ENCODE measurements around the gene RERG. TPM values are rescaled to one million over a fixed set of nuclear protein-coding genes. Genes with fewer than 3 reads are reported as not detected.

The RERG gene
- total and polyA plus RNA-seq, 2 experiments from 2014 or later, result 1.1 to 1.5 TPM

DNA sequence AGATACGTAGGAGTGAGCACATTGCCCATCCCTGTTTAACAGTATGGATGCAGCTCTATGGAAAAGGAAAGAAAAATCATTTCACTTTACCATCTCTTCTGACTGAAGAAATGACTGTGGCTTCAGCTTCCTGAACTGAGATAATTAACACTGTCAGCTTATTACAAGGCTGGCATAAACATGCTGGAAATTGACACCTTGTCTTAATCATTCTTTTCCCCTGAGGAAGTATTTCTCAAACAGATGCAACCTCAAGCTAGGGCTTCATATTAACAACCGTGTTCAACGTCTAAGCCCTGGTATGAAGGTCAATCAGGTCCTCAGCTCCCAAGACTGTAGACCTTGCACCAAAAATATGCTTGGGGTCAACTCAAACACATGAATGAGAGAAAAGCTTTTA lies 25.0 kb downstream of the RERG start:
- H3K36me3 ChIP-seq (ENCODE audit: insufficient read depth), result no peaks in the 10 kb centered on the region
- no peak overlapping the region for H3K4me3 ChIP-seq
- no peaks in the 10 kb centered on the region for H3K27me3 ChIP-seq (ENCODE audit: insufficient read depth)
- no peak overlapping the region for H3K27ac ChIP-seq (ENCODE audit: low read depth)
- no peaks in the 10 kb centered on the region for H3K4me1 Mint-ChIP-seq
- no peak overlapping the region for H3K4me2 ChIP-seq
- no peaks in the 10 kb centered on the region for H3K36me3 Mint-ChIP-seq (ENCODE audit: low read depth)
- H3K79me2 ChIP-seq (replicated peaks; ENCODE audit: insufficient read depth), result no peaks in the 10 kb centered on the region
- no peaks in the 10 kb centered on the region; the same call in 2 of the 3 replicates for H3K9me3 Mint-ChIP-seq
- ATAC-seq (no peak), DNase-seq (ENCODE audit: low spot score) (no peak)
- no peak overlapping the region for H3K4me3 Mint-ChIP-seq
- H2AFZ ChIP-seq, result no peak overlapping the region
- H3K27me3 Mint-ChIP-seq (ENCODE audit: insufficient read depth, low read depth, poor library complexity), result no peaks in the 10 kb centered on the region
- H3F3A ChIP-seq (replicated peaks; ENCODE audit: low read depth), result no peaks in the 10 kb centered on the region
- TF ChIP-seq, protein P1, sequence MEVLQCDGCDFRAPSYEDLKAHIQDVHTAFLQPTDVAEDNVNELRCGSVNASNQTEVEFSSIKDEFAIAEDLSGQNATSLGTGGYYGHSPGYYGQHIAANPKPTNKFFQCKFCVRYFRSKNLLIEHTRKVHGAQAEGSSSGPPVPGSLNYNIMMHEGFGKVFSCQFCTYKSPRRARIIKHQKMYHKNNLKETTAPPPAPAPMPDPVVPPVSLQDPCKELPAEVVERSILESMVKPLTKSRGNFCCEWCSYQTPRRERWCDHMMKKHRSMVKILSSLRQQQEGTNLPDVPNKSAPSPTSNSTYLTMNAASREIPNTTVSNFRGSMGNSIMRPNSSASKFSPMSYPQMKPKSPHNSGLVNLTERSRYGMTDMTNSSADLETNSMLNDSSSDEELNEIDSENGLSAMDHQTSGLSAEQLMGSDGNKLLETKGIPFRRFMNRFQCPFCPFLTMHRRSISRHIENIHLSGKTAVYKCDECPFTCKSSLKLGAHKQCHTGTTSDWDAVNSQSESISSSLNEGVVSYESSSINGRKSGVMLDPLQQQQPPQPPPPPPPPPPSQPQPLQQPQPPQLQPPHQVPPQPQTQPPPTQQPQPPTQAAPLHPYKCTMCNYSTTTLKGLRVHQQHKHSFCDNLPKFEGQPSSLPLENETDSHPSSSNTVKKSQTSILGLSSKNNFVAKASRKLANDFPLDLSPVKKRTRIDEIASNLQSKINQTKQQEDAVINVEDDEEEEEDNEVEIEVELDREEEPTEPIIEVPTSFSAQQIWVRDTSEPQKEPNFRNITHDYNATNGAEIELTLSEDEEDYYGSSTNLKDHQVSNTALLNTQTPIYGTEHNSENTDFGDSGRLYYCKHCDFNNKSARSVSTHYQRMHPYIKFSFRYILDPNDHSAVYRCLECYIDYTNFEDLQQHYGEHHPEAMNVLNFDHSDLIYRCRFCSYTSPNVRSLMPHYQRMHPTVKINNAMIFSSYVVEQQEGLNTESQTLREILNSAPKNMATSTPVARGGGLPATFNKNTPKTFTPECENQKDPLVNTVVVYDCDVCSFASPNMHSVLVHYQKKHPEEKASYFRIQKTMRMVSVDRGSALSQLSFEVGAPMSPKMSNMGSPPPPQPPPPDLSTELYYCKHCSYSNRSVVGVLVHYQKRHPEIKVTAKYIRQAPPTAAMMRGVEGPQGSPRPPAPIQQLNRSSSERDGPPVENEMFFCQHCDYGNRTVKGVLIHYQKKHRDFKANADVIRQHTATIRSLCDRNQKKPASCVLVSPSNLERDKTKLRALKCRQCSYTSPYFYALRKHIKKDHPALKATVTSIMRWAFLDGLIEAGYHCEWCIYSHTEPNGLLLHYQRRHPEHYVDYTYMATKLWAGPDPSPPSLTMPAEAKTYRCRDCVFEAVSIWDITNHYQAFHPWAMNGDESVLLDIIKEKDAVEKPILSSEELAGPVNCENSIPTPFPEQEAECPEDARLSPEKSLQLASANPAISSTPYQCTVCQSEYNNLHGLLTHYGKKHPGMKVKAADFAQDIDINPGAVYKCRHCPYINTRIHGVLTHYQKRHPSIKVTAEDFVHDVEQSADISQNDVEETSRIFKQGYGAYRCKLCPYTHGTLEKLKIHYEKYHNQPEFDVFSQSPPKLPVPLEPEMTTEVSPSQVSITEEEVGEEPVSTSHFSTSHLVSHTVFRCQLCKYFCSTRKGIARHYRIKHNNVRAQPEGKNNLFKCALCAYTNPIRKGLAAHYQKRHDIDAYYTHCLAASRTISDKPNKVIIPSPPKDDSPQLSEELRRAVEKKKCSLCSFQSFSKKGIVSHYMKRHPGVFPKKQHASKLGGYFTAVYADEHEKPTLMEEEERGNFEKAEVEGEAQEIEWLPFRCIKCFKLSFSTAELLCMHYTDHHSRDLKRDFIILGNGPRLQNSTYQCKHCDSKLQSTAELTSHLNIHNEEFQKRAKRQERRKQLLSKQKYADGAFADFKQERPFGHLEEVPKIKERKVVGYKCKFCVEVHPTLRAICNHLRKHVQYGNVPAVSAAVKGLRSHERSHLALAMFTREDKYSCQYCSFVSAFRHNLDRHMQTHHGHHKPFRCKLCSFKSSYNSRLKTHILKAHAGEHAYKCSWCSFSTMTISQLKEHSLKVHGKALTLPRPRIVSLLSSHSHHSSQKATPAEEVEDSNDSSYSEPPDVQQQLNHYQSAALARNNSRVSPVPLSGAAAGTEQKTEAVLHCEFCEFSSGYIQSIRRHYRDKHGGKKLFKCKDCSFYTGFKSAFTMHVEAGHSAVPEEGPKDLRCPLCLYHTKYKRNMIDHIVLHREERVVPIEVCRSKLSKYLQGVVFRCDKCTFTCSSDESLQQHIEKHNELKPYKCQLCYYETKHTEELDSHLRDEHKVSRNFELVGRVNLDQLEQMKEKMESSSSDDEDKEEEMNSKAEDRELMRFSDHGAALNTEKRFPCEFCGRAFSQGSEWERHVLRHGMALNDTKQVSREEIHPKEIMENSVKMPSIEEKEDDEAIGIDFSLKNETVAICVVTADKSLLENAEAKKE (CRISPR knock-in tag; IDR thresholded peaks at IDR 0.05), result no peak
- TF ChIP-seq EZH2phosphoT487 (IDR thresholded peaks at IDR 0.05; ENCODE audit: unreplicated experiment) (no peak), NANOG (IDR thresholded peaks at IDR 0.05; ENCODE audit: borderline replicate concordance) (no peak), EZH2 (IDR thresholded peaks at IDR 0.05; ENCODE audit: low read depth, unreplicated experiment) (no peak)
- H4K20me1 ChIP-seq (replicated peaks; ENCODE audit: insufficient read depth), result no peaks in the 10 kb centered on the region
- no peaks in the 10 kb centered on the region for H3K4me1 ChIP-seq (ENCODE audit: insufficient read depth)
- H3K27ac Mint-ChIP-seq, result no peak overlapping the region
- H3K9me2 ChIP-seq (ENCODE audit: insufficient read depth), result peaks cover 9% of the 10 kb centered on the region

DNA sequence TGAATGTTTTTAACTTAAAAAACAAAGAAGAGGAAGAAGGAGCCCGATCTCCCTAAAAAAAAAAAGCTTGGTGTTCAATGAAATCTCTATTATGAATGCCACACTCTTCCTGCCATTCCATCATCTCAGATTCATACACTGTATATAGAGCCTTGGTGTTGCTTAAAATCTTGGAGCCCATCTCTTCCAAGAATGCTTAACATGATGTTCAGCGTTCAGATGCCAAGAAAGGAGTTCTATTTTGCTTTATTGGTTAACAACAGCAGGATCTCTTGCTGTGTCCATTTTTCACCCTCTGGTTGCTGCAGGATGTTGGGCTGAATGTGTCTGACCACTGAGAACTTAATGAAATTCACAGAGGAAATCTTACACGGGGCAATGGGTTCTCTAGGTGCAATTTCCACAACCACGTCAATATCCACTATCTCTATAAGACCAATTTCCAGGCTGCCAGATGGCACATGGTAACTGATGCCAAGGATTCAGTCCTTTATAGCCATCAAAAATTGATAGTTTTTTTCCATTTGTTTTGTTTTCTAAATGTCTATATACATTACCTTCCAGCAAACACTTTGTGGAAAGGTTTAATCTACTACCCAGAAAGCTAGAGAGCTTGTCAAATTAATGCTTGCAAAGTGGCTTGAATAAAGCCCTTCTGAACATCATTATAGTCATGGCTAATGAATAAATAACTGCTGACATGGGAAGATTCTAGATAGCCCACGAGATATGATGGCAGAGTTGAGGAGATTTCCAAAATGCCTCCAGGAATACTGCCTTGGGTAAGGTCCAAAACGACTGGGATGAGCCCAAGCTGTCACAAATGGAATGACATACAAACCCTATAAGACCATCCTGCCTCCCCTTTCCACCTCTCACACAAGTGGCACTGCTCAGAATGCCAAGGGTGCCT lies 26.5 kb downstream of the RERG start:
- H3K4me3 Mint-ChIP-seq, result no peak overlapping the region
- no peaks in the 10 kb centered on the region for H3K4me1 Mint-ChIP-seq
- no peaks in the 10 kb centered on the region; the same call in 2 of the 3 replicates for H3K9me3 Mint-ChIP-seq
- no peaks in the 10 kb centered on the region for H3K79me2 ChIP-seq (replicated peaks; ENCODE audit: insufficient read depth)
- no peak overlapping the region for H3K27ac Mint-ChIP-seq
- no peak overlapping the region for H3K4me2 ChIP-seq
- H3K27ac ChIP-seq (ENCODE audit: low read depth), result no peak overlapping the region
- no peaks in the 10 kb centered on the region for H3F3A ChIP-seq (replicated peaks; ENCODE audit: low read depth)
- no peak overlapping the region for H2AFZ ChIP-seq
- H3K36me3 Mint-ChIP-seq (ENCODE audit: low read depth), result no peaks in the 10 kb centered on the region
- H4K20me1 ChIP-seq (replicated peaks; ENCODE audit: insufficient read depth), result no peaks in the 10 kb centered on the region; the same call in 1 of the 2 replicates
- H3K27me3 Mint-ChIP-seq (ENCODE audit: insufficient read depth, low read depth, poor library complexity), result no peaks in the 10 kb centered on the region
- H3K4me1 ChIP-seq (ENCODE audit: insufficient read depth), result no peaks in the 10 kb centered on the region
- H3K9me2 ChIP-seq (ENCODE audit: insufficient read depth), result peaks cover 9% of the 10 kb centered on the region
- H3K36me3 ChIP-seq (ENCODE audit: insufficient read depth), result no peaks in the 10 kb centered on the region
- DNase-seq (ENCODE audit: low spot score), result no peak
- no peak for ATAC-seq
- no peak overlapping the region for H3K4me3 ChIP-seq
- H3K27me3 ChIP-seq (ENCODE audit: insufficient read depth), result no peaks in the 10 kb centered on the region
- TF ChIP-seq ZNF114 (CRISPR knock-in tag; IDR thresholded peaks at IDR 0.05) (no peak), NANOG (IDR thresholded peaks at IDR 0.05; ENCODE audit: borderline replicate concordance) (no peak), STAT1 (IDR thresholded peaks at IDR 0.05; ENCODE audit: unreplicated experiment) (no peak), EZH2 (IDR thresholded peaks at IDR 0.05; ENCODE audit: low read depth, unreplicated experiment) (no peak)
- TF ChIP-seq, protein P2, sequence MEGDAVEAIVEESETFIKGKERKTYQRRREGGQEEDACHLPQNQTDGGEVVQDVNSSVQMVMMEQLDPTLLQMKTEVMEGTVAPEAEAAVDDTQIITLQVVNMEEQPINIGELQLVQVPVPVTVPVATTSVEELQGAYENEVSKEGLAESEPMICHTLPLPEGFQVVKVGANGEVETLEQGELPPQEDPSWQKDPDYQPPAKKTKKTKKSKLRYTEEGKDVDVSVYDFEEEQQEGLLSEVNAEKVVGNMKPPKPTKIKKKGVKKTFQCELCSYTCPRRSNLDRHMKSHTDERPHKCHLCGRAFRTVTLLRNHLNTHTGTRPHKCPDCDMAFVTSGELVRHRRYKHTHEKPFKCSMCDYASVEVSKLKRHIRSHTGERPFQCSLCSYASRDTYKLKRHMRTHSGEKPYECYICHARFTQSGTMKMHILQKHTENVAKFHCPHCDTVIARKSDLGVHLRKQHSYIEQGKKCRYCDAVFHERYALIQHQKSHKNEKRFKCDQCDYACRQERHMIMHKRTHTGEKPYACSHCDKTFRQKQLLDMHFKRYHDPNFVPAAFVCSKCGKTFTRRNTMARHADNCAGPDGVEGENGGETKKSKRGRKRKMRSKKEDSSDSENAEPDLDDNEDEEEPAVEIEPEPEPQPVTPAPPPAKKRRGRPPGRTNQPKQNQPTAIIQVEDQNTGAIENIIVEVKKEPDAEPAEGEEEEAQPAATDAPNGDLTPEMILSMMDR (conservative IDR thresholded peaks at IDR 0.05; ENCODE audit: low read depth in 2 of 2), result no peak
- TF ChIP-seq, protein P3, sequence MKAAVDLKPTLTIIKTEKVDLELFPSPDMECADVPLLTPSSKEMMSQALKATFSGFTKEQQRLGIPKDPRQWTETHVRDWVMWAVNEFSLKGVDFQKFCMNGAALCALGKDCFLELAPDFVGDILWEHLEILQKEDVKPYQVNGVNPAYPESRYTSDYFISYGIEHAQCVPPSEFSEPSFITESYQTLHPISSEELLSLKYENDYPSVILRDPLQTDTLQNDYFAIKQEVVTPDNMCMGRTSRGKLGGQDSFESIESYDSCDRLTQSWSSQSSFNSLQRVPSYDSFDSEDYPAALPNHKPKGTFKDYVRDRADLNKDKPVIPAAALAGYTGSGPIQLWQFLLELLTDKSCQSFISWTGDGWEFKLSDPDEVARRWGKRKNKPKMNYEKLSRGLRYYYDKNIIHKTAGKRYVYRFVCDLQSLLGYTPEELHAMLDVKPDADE (IDR thresholded peaks at IDR 0.05), result no peak
